DOHH2 (cell line): ENCODE measurements around the gene FNDC3B.

Experiments used
- H3F3A ChIP-seq: fragments of 200-600 bp; sonication (generic), shearing (Covaris generic); 2 replicates; pipeline ENCODE4 v1.6.0; 2016; ENCODE audit warnings: antibody characterized with exemption, mild to moderate bottlenecking; ENCODE audit not compliant: control insufficient read depth, insufficient read depth
- H3K27ac ChIP-seq: fragments of 200-600 bp; sonication (generic); 2 replicates; pipeline ENCODE4 v1.5.1; 2014; ENCODE audit warnings: low read depth, mild to moderate bottlenecking, low read length, moderate library complexity
- H3K27me3 ChIP-seq: fragments of 200-600 bp; sonication (generic); 2 replicates; pipeline ENCODE4 v1.6.1; 2014; ENCODE audit warnings: mild to moderate bottlenecking, low read length, mixed read lengths; ENCODE audit not compliant: control insufficient read depth
- H3K36me3 ChIP-seq: fragments of 200-600 bp; sonication (generic); 2 replicates; pipeline ENCODE4 v1.6.1; 2014; ENCODE audit warnings: mild to moderate bottlenecking, low read length, moderate library complexity, mixed read lengths; ENCODE audit not compliant: control insufficient read depth
- H3K4me1 ChIP-seq: fragments of 200-600 bp; sonication (generic); 2 replicates; pipeline ENCODE4 v1.6.1; 2014; ENCODE audit warnings: mild to moderate bottlenecking, low read length, mixed read lengths; ENCODE audit not compliant: control insufficient read depth
- H3K4me2 ChIP-seq: fragments of 200-600 bp; sonication (generic); 2 replicates; pipeline ENCODE4 v1.6.0; 2014; ENCODE audit warnings: mild to moderate bottlenecking, low read length, moderate library complexity
- H3K4me3 ChIP-seq: fragments of 200-600 bp; sonication (generic); 2 replicates; pipeline ENCODE4 v1.5.1; 2014; ENCODE audit warnings: mild to moderate bottlenecking, low read length, mixed read lengths
- H3K79me2 ChIP-seq: fragments of 200-600 bp; sonication (generic); 2 replicates; pipeline ENCODE4 v1.6.1; 2014; ENCODE audit warnings: mild to moderate bottlenecking, low read length, mixed read lengths; ENCODE audit not compliant: control insufficient read depth
- H3K9me2 ChIP-seq: fragments of 200-600 bp; sonication (generic); replicated peaks from 2 replicates; pipeline ENCODE4 v1.6.1; 2014; ENCODE audit warnings: mild to moderate bottlenecking, low read length, mixed read lengths; ENCODE audit not compliant: control insufficient read depth
- H3K9me3 ChIP-seq: fragments of 200-600 bp; sonication (generic); 2 replicates; pipeline ENCODE4 v1.6.1; 2014; ENCODE audit warnings: antibody characterized with exemption, low read length, mixed read lengths; ENCODE audit not compliant: control insufficient read depth, insufficient read depth
- H4K20me1 ChIP-seq: fragments of 200-600 bp; sonication (generic); 2 replicates; pipeline ENCODE4 v1.6.0; 2014; ENCODE audit warnings: low read depth, mild to moderate bottlenecking, antibody characterized with exemption, low read length, moderate library complexity; ENCODE audit not compliant: control insufficient read depth, insufficient read depth
- CTCF ChIP-seq: fragments of 200-600 bp; sonication (generic); IDR thresholded peaks from one replicate; pipeline ENCODE4 v1.5.1; 2014; ENCODE audit warnings: antibody characterized with exemption, mild to moderate bottlenecking, low read depth, low read length; ENCODE audit not compliant: poor library complexity, severe bottlenecking
- EZH2phosphoT487 ChIP-seq: fragments of 200-600 bp; sonication (generic); IDR thresholded peaks from 2 replicates; pipeline ENCODE4 v1.6.1; 2017; ENCODE audit warnings: borderline replicate concordance, mild to moderate bottlenecking, antibody characterized with exemption, low read length, moderate library complexity, mixed read lengths

FNDC3B gene

GRCh38 chr3:172313671-172314070 is 274.3 kb downstream of the FNDC3B start:
- H3K9me3 ChIP-seq, result no peaks in the 10 kb centered on the region
- no peak overlapping the region for H3K27ac ChIP-seq
- H3K9me2 ChIP-seq, result no peaks in the 10 kb centered on the region
- H3F3A ChIP-seq, result no peaks in the 10 kb centered on the region
- no peak overlapping the region for H3K4me3 ChIP-seq
- H3K36me3 ChIP-seq, result no peaks in the 10 kb centered on the region
- H3K4me2 ChIP-seq, result no peak overlapping the region
- no peaks in the 10 kb centered on the region for H3K4me1 ChIP-seq
- H4K20me1 ChIP-seq, result no peaks in the 10 kb centered on the region
- no peak for TF ChIP-seq EZH2phosphoT487
- no peak for TF ChIP-seq CTCF
- no peaks in the 10 kb centered on the region for H3K27me3 ChIP-seq
- no peaks in the 10 kb centered on the region for H3K79me2 ChIP-seq

GRCh38 chr3:172314591-172315160 is 275.3 kb downstream of the FNDC3B start:
- Histone ChIP-seq H3K36me3 (no peaks in the 10 kb centered on the region), H3K4me2 (no peak overlapping the region), H3K4me3 (no peak overlapping the region), H3K9me3 (no peaks in the 10 kb centered on the region), H3K4me1 (no peaks in the 10 kb centered on the region), H3F3A (no peaks in the 10 kb centered on the region), H3K27me3 (no peaks in the 10 kb centered on the region), H3K27ac (no peak overlapping the region), H3K79me2 (no peaks in the 10 kb centered on the region), H4K20me1 (no peaks in the 10 kb centered on the region), H3K9me2 (no peaks in the 10 kb centered on the region)
- TF ChIP-seq CTCF (no peak), EZH2phosphoT487 (no peak)

GRCh38 chr3:172315401-172316091 is 276.2 kb downstream of the FNDC3B start:
- Histone ChIP-seq H3K9me2 (no peaks in the 10 kb centered on the region), H3K4me2 (no peak overlapping the region), H3F3A (no peaks in the 10 kb centered on the region), H3K27ac (no peak overlapping the region), H3K9me3 (no peaks in the 10 kb centered on the region), H3K27me3 (no peaks in the 10 kb centered on the region), H3K36me3 (no peaks in the 10 kb centered on the region), H3K4me3 (no peak overlapping the region), H3K4me1 (no peaks in the 10 kb centered on the region), H4K20me1 (no peaks in the 10 kb centered on the region), H3K79me2 (no peaks in the 10 kb centered on the region)
- no peak for TF ChIP-seq EZH2phosphoT487
- TF ChIP-seq CTCF, result no peak
